ENCODE measurements around the gene MRTFB.

The MRTFB gene

DNA sequence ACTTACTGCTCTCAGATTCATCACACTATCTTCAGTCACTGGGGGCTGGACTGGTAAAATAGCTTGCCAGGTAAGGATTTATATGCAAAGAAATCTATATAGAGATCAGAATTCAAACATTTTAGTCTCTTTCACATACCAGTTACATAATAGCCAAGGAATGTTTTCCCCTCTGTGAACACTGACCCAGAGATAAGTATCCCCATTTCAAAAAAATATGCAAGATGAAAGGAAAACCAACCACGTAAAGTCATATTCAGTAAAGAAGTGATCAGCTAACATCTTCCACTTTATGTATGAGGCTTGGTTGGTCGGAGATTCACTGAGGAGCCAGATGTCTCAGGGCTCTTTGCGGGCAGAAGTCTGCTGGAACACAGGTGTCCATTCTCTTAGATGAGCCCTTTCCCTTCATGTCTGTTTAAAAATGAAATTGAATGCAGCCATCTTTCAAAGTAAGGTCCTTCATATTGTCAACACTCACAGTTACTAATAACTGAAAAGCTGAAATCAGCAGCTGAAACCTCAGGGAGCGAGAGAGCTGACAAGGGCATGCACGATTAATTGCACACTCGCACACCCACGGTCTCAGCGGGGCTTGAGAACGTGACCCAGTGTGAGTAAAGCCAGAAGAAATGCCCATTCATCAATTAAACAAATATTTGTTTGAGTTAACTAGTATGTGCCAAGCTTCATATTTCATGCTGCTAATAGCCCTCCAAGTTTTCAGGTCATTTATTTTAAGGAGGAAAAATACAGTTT is 161.2 kb downstream of the MRTFB start:
- Histone ChIP-seq H3K9me3 (ENCODE audit: low read length) (peaks cover 2% of the 10 kb centered on the region), H3K4me3 (ENCODE audit: low read length) (no peak overlapping the region), H2AFZ (ENCODE audit: low read depth, low read length) (no peak overlapping the region), H3K4me1 (ENCODE audit: insufficient read depth, low read length) (no peaks in the 10 kb centered on the region), H3K36me3 (ENCODE audit: insufficient read depth, low read length) (peaks cover 35% of the 10 kb centered on the region), H3K27me3 (ENCODE audit: insufficient read depth, low read length) (no peaks in the 10 kb centered on the region)

DNA sequence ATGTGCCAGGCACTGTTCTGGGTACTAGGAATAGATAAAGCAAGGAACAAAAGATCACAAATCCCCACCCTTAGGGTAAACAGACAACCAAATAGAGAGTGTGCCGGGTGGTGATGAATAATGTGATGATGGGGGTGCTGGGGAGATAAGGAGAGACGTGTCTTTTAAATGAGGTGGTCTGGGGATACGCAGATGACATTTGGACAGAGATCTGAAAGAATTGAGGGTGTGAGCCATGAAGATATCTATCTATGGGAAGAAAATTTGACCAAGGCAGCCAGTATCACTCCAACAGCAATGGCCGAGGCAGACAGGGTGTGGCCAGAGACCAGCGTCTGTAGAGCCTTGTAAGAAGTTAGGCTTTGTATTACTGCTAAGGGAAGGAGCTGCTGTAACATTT is 165.3 kb downstream of the MRTFB start:
- Histone ChIP-seq H3K4me1 (ENCODE audit: insufficient read depth, low read length) (no peaks in the 10 kb centered on the region), H2AFZ (ENCODE audit: low read depth, low read length) (no peak overlapping the region), H3K9me3 (ENCODE audit: low read length) (peaks cover 7% of the 10 kb centered on the region), H3K4me3 (ENCODE audit: low read length) (no peak overlapping the region), H3K36me3 (ENCODE audit: insufficient read depth, low read length) (peaks cover 62% of the 10 kb centered on the region), H3K27me3 (ENCODE audit: insufficient read depth, low read length) (no peaks in the 10 kb centered on the region)

DNA sequence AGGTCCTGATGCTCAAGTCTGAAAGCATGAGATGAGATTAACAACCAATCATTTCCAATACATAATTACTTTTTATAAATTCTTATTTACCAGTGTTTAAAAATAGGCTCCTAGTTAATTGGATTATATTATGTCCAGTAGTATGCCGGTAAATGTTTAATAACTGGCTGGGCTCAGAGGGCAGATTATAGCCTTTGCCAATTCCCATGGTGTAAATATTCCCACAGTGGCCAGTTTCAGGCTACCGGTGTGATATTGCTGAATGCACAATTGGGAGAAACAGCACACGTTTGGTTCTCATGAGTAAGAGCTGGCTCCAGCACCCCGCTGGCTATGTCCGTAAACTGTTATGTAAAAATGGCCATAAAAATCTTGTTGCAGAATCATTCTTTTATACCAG is 167.6 kb downstream of the MRTFB start:
- Histone ChIP-seq H3K4me1 (ENCODE audit: insufficient read depth, low read length) (no peaks in the 10 kb centered on the region), H3K36me3 (ENCODE audit: insufficient read depth, low read length) (peaks cover 66% of the 10 kb centered on the region), H2AFZ (ENCODE audit: low read depth, low read length) (no peak overlapping the region), H3K4me3 (ENCODE audit: low read length) (no peak overlapping the region), H3K9me3 (ENCODE audit: low read length) (peaks cover 7% of the 10 kb centered on the region), H3K27me3 (ENCODE audit: insufficient read depth, low read length) (no peaks in the 10 kb centered on the region)

DNA sequence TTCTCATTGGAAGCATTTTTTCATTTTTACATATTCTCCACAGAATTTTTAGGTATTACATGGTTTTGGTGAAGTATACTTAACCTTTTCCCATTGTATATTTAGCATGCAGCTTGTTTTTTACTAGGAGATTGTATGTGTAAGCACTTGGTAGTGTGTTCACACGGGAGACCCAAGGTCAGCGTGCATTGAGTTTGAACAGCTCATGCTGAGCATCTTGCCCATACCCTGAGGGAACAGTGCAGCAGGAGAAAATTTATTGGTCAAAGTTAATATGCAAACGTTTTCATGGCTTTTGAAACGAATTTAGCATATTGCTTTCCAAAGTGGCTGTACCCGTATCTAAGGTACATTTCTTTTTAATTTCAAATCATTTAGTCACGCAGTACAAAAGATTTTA is 168.7 kb downstream of the MRTFB start:
- H3K36me3 ChIP-seq (ENCODE audit: insufficient read depth, low read length): peaks cover 58% of the 10 kb centered on the region

DNA sequence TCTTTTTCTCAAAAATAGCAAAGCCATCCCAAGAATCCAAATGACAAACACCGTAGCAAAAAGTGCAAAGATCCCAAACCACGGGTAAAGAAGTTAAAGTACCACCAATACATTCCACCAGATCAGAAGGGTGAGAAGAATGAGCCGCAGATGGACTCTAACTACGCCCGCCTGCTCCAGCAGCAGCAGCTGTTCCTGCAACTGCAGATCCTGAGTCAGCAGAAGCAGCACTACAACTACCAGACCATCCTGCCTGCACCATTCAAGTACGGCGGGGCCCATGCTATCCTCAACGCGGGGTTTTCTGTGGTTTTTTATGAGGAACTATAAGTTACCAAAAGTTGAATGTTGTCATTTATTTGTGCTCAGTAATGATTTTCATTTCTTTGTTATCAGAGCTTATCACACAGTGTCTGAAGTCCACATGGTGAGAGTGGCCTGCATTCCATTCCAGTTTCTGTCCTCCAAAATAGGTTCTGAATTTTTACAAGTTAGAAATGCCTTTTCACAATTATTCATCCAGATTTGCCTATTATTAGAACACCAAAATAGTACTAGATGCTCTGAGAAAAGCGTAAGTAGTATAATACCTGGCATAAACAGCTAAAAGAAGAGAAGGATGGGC is 169.2 kb downstream of the MRTFB start:
- peaks cover 56% of the 10 kb centered on the region for H3K36me3 ChIP-seq (ENCODE audit: insufficient read depth, low read length)
- H3K27me3 ChIP-seq (ENCODE audit: insufficient read depth, low read length): no peaks in the 10 kb centered on the region
- peaks cover 5% of the 10 kb centered on the region for H3K9me3 ChIP-seq (ENCODE audit: low read length)
- no peak overlapping the region for H2AFZ ChIP-seq (ENCODE audit: low read depth, low read length)
- H3K4me1 ChIP-seq (ENCODE audit: insufficient read depth, low read length): no peaks in the 10 kb centered on the region
- no peak overlapping the region for H3K4me3 ChIP-seq (ENCODE audit: low read length)

More for the DNA sequence above, 168.7 kb downstream of the MRTFB start:
- no peaks in the 10 kb centered on the region for H3K27me3 ChIP-seq (ENCODE audit: insufficient read depth, low read length)
- H2AFZ ChIP-seq (ENCODE audit: low read depth, low read length): no peak overlapping the region
- no peak overlapping the region for H3K4me3 ChIP-seq (ENCODE audit: low read length)
- H3K9me3 ChIP-seq (ENCODE audit: low read length): peaks cover 7% of the 10 kb centered on the region
- no peaks in the 10 kb centered on the region for H3K4me1 ChIP-seq (ENCODE audit: insufficient read depth, low read length)

DNA sequence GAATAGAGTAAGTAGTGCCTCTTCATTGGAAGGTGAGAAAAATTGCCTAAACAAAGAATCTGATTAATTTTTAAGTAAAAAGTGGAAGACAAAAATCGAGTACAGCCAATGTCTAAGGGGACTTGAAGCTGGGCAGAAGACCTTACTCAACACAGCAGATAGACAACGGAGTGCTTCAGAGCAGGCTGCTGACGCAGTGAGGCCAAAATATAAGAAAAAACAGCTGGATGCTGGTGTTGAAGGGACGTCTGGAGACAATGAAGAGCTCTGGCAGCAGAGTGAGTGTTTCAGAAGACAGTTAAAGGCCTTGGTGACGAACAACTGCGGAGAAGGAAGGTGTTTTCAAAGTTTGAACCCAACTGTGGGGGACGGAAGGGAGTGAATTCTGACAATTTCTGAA is 169.8 kb downstream of the MRTFB start:
- H3K36me3 ChIP-seq (ENCODE audit: insufficient read depth, low read length): peaks cover 56% of the 10 kb centered on the region
- no peaks in the 10 kb centered on the region for H3K4me1 ChIP-seq (ENCODE audit: insufficient read depth, low read length)
- H3K4me3 ChIP-seq (ENCODE audit: low read length): no peak overlapping the region
- H3K27me3 ChIP-seq (ENCODE audit: insufficient read depth, low read length): no peaks in the 10 kb centered on the region
- no peak overlapping the region for H2AFZ ChIP-seq (ENCODE audit: low read depth, low read length)
- H3K9me3 ChIP-seq (ENCODE audit: low read length): peaks cover 5% of the 10 kb centered on the region

DNA sequence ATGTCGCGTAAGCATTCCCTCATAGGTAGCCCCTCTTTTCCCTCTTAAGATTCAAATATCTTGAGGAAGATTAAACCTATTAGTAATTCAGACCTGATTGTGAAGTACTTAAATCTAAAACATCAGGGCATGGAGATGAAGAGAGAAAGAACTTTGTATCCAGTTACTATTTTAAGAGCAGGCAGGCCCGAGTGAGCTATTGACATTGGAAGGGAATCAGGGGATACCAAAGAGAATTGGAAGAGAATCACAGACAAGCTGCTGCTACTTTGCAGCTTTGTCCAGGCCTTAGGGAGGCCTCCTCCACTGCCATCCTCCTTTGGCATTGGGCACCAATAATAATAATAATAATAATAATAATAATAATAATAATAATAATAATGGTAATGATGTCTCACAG is 170.5 kb downstream of the MRTFB start:
- Histone ChIP-seq H3K36me3 (ENCODE audit: insufficient read depth, low read length) (peaks cover 59% of the 10 kb centered on the region), H3K9me3 (ENCODE audit: low read length) (peaks cover 5% of the 10 kb centered on the region), H3K27me3 (ENCODE audit: insufficient read depth, low read length) (no peaks in the 10 kb centered on the region), H2AFZ (ENCODE audit: low read depth, low read length) (no peak overlapping the region), H3K4me1 (ENCODE audit: insufficient read depth, low read length) (no peaks in the 10 kb centered on the region), H3K4me3 (ENCODE audit: low read length) (no peak overlapping the region)

DNA sequence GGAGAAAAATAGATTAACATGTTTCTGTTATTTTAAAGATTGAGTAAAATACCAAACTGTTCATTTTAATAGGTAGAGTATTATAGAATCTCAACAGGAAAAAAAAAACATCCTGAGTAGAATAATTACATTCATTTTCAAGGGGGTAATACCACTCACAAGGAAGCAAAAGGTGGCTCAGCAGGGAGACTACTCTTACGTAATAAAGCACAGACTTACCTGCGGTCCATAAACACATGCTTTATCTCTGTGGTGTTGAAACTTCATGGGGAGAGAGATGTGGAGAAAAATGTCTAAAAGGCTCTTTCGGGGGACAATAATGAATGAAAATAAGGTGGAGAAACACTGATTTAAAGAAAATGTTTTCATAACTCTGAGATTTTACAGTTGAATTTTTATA is 171.7 kb downstream of the MRTFB start:
- Histone ChIP-seq H3K4me3 (ENCODE audit: low read length) (no peak overlapping the region), H3K9me3 (ENCODE audit: low read length) (peaks cover 5% of the 10 kb centered on the region), H3K4me1 (ENCODE audit: insufficient read depth, low read length) (no peaks in the 10 kb centered on the region), H3K27me3 (ENCODE audit: insufficient read depth, low read length) (no peaks in the 10 kb centered on the region), H3K36me3 (ENCODE audit: insufficient read depth, low read length) (peaks cover 64% of the 10 kb centered on the region), H2AFZ (ENCODE audit: low read depth, low read length) (no peak overlapping the region)

DNA sequence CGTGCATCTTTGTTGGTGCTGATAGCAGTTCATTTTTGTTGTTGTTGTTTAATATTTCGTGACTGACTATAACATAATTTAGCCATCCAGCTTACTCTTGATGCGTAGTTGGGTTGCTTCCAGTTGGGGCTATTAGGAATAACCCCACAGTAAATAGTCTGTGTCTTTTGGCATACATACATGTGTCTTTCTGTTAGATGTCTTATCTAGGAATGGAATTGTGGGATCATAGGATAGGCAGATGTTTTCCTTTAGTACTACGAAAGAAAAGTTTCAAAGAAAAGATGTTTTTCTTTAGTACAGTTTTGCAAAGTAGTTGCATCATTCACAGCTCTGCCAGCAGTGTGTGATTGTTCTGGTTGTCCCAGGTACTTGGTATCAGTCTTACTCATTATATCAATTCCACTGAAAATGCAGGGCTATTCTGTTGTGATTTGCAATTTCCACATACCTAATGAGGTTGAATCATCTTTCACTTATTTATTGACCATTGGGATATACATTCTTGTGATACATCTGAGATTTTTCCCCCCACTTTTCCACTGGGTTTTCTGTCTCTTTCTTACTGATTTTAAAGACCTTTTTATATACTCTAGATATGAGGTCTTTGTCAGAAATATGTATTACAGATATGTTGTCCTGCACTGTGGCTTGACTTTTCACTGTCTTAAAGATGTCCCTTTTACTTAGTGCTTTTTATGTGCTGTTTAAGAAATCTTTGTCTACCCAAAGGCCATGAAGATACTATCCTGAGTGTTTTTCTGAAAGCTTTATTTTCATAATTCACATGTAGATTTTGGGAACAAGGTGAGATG is 173.3 kb downstream of the MRTFB start:
- Histone ChIP-seq H3K9me3 (ENCODE audit: low read length) (no peaks in the 10 kb centered on the region), H3K4me3 (ENCODE audit: low read length) (no peak overlapping the region), H2AFZ (ENCODE audit: low read depth, low read length) (no peak overlapping the region), H3K4me1 (ENCODE audit: insufficient read depth, low read length) (no peaks in the 10 kb centered on the region), H3K36me3 (ENCODE audit: insufficient read depth, low read length) (peaks cover 68% of the 10 kb centered on the region), H3K27me3 (ENCODE audit: insufficient read depth, low read length) (no peaks in the 10 kb centered on the region)

DNA sequence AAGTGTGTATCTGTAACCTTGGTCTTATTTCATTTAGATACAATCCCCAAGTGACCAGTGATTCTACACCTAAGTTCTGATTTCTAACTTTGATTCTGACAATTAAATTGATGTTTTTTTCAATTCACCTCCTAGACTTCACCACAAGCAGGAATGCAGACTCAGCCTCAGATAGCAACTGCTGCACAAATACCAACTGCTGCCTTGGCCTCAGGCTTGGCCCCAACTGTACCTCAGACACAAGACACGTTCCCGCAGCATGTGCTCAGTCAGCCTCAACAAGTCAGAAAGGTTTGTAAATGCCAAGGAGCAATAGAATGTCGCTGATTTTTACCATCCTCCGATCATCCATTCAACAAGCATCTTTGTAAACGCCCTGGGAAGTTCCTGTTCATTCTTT is 177.7 kb downstream of the MRTFB start:
- peaks cover 81% of the 10 kb centered on the region for H3K36me3 ChIP-seq (ENCODE audit: insufficient read depth, low read length)
- no peak overlapping the region for H3K4me3 ChIP-seq (ENCODE audit: low read length)

DNA sequence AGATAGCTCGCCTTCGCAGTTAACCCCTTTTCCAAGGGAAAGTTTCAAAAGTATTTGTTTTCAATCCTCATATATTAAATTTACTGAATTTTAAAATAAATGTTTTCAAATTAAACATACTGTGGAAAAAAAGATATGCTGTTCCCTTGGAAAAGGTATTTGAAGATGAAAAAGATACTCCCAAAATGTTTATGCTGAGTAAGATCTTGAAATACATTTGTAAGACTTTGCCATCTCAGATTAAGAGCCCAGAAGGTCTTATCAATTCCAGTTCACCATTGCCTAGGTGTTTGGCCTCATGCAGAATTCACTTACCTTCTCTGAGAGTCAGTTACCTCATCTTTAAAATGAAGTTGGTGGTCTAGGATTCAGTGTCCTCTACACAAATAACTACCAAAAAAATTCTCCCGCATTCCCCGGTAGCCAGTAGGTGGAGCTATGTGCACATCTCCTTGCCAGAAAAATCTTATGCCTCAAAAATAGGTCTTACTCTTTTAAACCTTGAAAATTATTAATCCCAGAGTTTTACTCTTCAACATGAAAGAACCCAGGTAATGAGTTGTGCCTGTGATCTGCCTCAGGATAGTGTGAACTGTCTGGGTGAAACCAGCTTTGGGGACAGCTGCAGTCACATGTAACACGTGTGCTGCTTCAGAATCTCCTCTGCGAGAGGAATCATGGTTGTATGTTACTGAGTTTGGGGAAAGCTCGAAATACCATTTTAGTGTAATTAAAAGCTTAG is 178.3 kb downstream of the MRTFB start:
- Histone ChIP-seq H3K9me3 (ENCODE audit: low read length) (no peaks in the 10 kb centered on the region), H3K4me3 (ENCODE audit: low read length) (no peak overlapping the region), H3K27me3 (ENCODE audit: insufficient read depth, low read length) (no peaks in the 10 kb centered on the region), H3K4me1 (ENCODE audit: insufficient read depth, low read length) (no peaks in the 10 kb centered on the region), H2AFZ (ENCODE audit: low read depth, low read length) (no peak overlapping the region), H3K36me3 (ENCODE audit: insufficient read depth, low read length) (peaks cover 87% of the 10 kb centered on the region)

More for the DNA sequence above, 177.7 kb downstream of the MRTFB start:
- H3K4me1 ChIP-seq (ENCODE audit: insufficient read depth, low read length): no peaks in the 10 kb centered on the region
- H3K9me3 ChIP-seq (ENCODE audit: low read length): no peaks in the 10 kb centered on the region
- H2AFZ ChIP-seq (ENCODE audit: low read depth, low read length): no peak overlapping the region
- no peaks in the 10 kb centered on the region for H3K27me3 ChIP-seq (ENCODE audit: insufficient read depth, low read length)

DNA sequence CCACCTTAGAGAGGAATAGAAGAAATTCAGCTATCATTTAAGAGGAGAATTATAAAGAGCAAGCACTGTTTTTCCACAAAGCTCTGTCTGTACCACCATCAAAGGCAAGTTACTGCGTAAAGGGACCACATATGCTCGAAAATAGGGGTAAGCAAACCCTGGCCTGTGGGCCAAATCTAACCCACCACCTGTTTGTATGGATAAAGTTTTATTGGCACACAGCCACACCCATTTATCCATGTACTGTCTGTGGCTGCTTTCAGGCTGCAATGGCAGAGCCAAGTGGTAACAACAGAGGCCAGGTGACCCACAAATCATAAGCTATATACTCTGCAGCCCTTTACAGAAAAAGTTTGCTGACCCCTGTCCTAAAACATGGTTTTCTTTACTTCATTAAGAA is 180.3 kb downstream of the MRTFB start:
- Histone ChIP-seq H3K36me3 (ENCODE audit: insufficient read depth, low read length) (peaks cover 89% of the 10 kb centered on the region), H2AFZ (ENCODE audit: low read depth, low read length) (no peak overlapping the region), H3K4me3 (ENCODE audit: low read length) (no peak overlapping the region), H3K4me1 (ENCODE audit: insufficient read depth, low read length) (no peaks in the 10 kb centered on the region), H3K9me3 (ENCODE audit: low read length) (no peaks in the 10 kb centered on the region), H3K27me3 (ENCODE audit: insufficient read depth, low read length) (no peaks in the 10 kb centered on the region)

DNA sequence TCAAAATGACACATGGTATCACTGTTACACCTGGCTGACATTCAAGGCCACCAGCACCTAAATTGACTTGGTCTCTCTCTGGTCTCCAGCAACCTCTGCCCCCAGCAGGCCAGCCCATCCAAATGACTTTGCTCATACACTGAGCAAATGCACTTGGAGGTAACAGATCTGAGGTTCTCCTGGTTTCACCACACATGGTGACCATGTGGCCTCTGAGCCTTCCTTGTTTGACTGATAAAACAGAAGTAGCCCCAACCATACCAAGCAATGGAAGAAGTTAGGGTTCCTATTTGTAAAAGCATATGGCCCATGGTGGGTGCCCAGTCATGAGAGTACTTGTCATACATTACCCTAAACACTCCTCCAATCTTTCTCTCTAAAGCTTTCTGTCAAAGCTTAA is 181.7 kb downstream of the MRTFB start:
- Histone ChIP-seq H2AFZ (ENCODE audit: low read depth, low read length) (no peak overlapping the region), H3K4me1 (ENCODE audit: insufficient read depth, low read length) (no peaks in the 10 kb centered on the region), H3K27me3 (ENCODE audit: insufficient read depth, low read length) (no peaks in the 10 kb centered on the region), H3K36me3 (ENCODE audit: insufficient read depth, low read length) (peaks cover 87% of the 10 kb centered on the region), H3K4me3 (ENCODE audit: low read length) (no peak overlapping the region), H3K9me3 (ENCODE audit: low read length) (no peaks in the 10 kb centered on the region)
